G401 (cell line): Measurements from ENCODE around the gene SIK2. TPM values are rescaled to one million over a fixed set of nuclear protein-coding genes. Genes with fewer than 3 reads are reported as not detected.

Experiments used
- DNase-seq: peaks from one replicate; pipeline ENCODE4 v3.0.0-alpha.2; 2015; ENCODE audit warnings: low spot score
- in situ Hi-C: cut with HindIII; loops from 2 replicates; pipeline ENCODE4 v1.10.0; 2016; ENCODE audit warnings: low sequenced_read_pairs, mixed read lengths
- total RNA-seq: library from RNA; depleted of rRNA; stranded (reverse); fragments of >200 nt; shearing (Covaris generic); gene quantifications from 2 replicates; pipeline ENCODE4 v1.2.3, GENCODE V29; 2014; rRNA removed

The SIK2 gene
- total RNA-seq: 23.8 and 53.1 TPM in 2 replicates

DNA sequence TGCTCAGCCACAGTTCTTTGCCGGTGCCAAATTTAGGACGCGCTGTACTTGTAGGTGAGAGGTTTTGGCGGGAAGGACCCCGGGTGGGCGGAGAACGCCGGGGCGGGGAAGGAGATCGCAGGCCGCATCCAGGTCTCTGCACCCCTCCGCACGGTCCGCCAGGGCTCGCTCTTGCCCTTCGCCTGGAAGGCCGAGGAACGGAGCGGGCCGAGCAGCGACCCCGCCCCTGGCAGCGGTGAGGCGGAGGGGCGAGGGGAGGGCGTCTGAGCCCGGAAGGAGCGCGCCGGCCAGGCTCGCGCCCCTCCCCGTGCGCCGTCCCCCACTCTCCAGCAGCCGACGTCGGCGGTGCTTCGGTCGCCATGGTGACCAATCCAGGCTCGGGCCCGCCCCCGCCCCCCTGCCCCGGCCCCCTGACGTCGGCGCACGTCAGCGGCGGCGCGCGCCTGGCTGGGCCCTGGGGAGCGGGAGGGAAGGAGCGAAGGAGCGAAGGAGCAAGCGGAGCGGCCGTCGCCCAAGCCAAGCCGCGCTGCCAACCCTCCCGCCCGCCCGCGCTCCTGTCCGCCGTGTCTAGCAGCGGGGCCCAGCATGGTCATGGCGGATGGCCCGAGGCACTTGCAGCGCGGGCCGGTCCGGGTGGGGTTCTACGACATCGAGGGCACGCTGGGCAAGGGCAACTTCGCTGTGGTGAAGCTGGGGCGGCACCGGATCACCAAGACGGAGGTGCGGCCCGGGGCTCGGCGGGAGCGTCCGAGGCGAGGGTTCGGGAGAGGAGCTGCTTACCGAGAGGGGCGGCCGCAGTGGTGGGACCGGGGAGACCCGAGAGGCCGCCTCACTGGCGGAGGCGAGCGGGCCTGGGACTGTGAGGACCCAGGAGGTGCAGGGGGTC is at the start of gene SIK2:
Gene SIK2, plus strand, starts transcription at position 471 of the 886 bp plus-strand sequence. Its CDS starts 115 bp downstream, at position 586.
- in situ Hi-C loops: no loop called here
- DNase-seq: peak; percentile 94

GRCh38 chr11:111554532-111554931 is 47.7 kb upstream of the SIK2 start:
- DNase-seq: no peak
- in situ Hi-C loops: no loop called here

GRCh38 chr11:111555255-111555654 is 47.0 kb upstream of the SIK2 start:
- in situ Hi-C loops: no loop called here

GRCh38 chr11:111557425-111558111 is 44.7 kb upstream of the SIK2 start:
- no peak for DNase-seq
- in situ Hi-C loops: no loop called here

More at GRCh38 chr11:111555255-111555654, 47.0 kb upstream of the SIK2 start:
- DNase-seq: no peak

DNA sequence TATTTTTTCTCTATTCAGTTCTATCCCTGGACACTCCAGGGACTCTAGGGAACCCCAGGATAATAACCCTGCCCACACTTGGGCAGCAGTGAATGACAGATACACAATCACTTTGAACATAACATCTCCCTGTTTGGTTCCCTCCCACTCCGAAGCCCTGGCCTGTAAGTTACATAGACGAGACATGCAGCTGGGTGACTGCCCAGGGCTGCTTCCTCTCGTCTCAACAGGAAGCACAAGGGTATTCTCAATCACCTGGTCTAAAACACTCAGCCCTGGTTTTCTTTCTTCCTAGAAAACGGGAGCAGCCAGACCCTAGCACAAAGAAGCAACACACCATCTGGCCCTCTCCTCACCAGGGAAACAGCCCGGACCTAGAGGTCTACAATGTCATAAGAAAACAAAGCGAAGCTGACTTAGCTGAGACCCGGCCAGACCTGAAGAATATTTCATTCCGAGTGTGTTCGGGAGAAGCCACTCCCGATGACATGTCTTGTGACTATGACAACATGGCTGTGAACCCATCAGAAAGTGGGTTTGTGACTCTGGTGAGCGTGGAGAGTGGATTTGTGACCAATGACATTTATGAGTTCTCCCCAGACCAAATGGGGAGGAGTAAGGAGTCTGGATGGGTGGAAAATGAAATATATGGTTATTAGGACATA is 42.3 kb upstream of the SIK2 start:
- in situ Hi-C loops: no loop called here
- no peak for DNase-seq

GRCh38 chr11:111560800-111561199 is 41.4 kb upstream of the SIK2 start:
- in situ Hi-C loops: no loop called here
- no peak for DNase-seq

- in situ Hi-C loops: no loop called here
- DNase-seq: no peak
Observed at GRCh38 chr11:111561306-111561705, 40.9 kb upstream of the SIK2 start.

DNA sequence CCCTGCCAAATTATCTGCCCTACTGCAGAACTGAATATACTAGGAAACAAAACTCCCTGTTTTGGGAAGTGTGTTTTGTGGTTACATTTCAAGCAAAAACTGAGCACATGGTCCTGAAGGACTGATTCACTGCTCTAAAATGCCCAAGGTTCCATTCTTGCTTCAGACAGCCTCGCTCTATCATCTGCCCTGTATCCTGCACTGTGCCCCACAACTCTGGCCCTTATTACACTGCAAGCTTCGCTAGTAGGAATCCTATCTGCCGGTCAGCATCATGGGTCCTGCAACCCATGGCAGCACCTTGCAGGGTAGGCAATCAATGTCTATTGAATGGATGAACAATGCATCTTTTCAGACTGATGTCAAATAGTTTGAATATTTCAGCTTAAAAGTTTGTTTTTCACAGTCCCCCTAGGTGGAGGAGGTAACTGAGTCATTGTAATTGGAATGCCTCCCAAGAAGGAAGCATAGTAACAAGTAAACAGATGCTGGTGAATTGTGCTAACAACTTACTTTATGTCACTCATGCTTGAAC is 40.4 kb upstream of the SIK2 start:
- no peak for DNase-seq
- in situ Hi-C loops: no loop called here

- DNase-seq: no peak
- in situ Hi-C loops: no loop called here
Observed at GRCh38 chr11:111562692-111563389, 39.4 kb upstream of the SIK2 start.

- DNase-seq: peak; percentile 80
- in situ Hi-C loops: no loop called here
Observed at GRCh38 chr11:111565114-111565720, 37.0 kb upstream of the SIK2 start.

DNA sequence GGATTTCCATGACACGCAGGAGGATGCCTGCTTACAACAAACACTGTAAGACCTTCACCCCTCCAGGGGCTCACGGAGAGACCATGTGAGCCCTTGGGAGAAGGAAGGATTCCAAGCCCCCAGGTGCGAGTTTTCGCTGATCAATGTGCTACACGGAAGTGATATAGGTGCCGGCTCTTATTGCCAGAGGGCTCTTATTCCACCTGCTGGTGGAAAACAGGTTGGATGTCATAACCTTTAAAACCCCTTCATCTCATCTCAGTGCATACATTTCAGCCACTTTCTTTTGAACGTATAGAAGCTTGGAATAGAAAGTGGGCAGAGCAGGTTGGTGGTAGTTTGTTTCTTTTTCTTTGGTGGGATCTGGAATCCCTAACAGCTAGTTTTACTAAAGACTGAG is 35.9 kb upstream of the SIK2 start:
- in situ Hi-C loops: no loop called here
- DNase-seq: no peak

DNA sequence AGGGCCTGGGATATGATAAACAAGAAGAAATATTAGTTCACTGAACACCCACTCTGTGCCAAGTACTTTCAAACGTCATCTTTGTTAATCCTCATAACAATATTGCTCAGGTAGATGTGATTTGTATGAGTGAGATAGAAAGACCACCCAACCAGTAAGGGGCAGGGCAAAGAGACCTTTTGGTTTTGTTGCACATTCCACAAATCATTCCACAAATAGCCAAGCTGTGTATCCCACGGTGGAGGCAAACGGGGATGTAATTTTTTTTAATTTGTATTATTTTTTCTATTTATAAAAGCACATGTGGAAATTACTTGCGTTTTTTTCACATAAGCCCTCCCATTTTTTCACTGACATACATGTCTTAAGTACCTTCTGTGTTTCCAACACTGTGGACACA is 32.8 kb upstream of the SIK2 start:
- in situ Hi-C loops: no loop called here

GRCh38 chr11:111570796-111571195 is 31.5 kb upstream of the SIK2 start:
- in situ Hi-C loops: no loop called here
- no peak for DNase-seq

More for the DNA sequence above, 32.8 kb upstream of the SIK2 start:
- DNase-seq: no peak

GRCh38 chr11:111571829-111572501 is 30.3 kb upstream of the SIK2 start:
- DNase-seq: no peak
- in situ Hi-C loops: no loop called here

- no peak for DNase-seq
- in situ Hi-C loops: no loop called here
Observed at GRCh38 chr11:111572581-111572980, 29.7 kb upstream of the SIK2 start.

GRCh38 chr11:111573821-111574249 is 28.4 kb upstream of the SIK2 start:
- DNase-seq: no peak
- in situ Hi-C loops: no loop called here

GRCh38 chr11:111574373-111575225 is 27.6 kb upstream of the SIK2 start:
- DNase-seq: no peak
- in situ Hi-C loops: no loop called here
